KBM-7 (cell line): ENCODE data around the gene MACROD2.
"Not testable (repeated sequence)": the region's sequence is repeated elsewhere in the genome, so short reads cannot be mapped to it uniquely, and the experiment has no call there.

Source experiments
- DNase-seq: peaks from one replicate; pipeline ENCODE4 v3.0.0-alpha.2; 2015
- in situ Hi-C: fragments of 300-500 bp; cut with MboI; formaldehyde crosslinking; loops from 2 replicates; pipeline ENCODE4 v1.14.3; 2020; ENCODE audit warnings: low sequenced_read_pairs, low pct_unique_long_range_greater_than_20kb, mixed read lengths

The MACROD2 gene

GRCh38 chr20:15195378-15195777, 1200.1 kb downstream of the MACROD2 start:
- in situ Hi-C loops: no loop called here
- no peak for DNase-seq

GRCh38 chr20:15196547-15197255, 1201.4 kb downstream of the MACROD2 start:
- no peak for DNase-seq
- in situ Hi-C loops: no loop called here

GRCh38 chr20:15198017-15198416, 1202.7 kb downstream of the MACROD2 start:
- in situ Hi-C loops, DNase-seq: not testable (repeated sequence)

- DNase-seq: no peak
These were observed 1204.4 kb downstream of the MACROD2 start for GRCh38 chr20:15199698-15200097.

GRCh38 chr20:15200147-15200565, 1204.8 kb downstream of the MACROD2 start:
- in situ Hi-C loops: no loop called here
- DNase-seq: no peak

More at GRCh38 chr20:15199698-15200097, 1204.4 kb downstream of the MACROD2 start:
- in situ Hi-C loops: no loop called here

- no peak for DNase-seq
- in situ Hi-C loops: no loop called here
These were observed 1206.3 kb downstream of the MACROD2 start for GRCh38 chr20:15201602-15202001.

GRCh38 chr20:15204234-15204633, 1208.9 kb downstream of the MACROD2 start:
- DNase-seq: no peak
- in situ Hi-C loops: no loop called here

GRCh38 chr20:15205028-15205427, 1209.7 kb downstream of the MACROD2 start:
- in situ Hi-C loops: no loop called here
- no peak for DNase-seq

GRCh38 chr20:15205719-15206118, 1210.4 kb downstream of the MACROD2 start:
- DNase-seq: no peak
- in situ Hi-C loops: no loop called here

- in situ Hi-C loops: no loop called here
These were observed 1214.2 kb downstream of the MACROD2 start for GRCh38 chr20:15209537-15209936.

GRCh38 chr20:15214051-15214450, 1218.7 kb downstream of the MACROD2 start:
- in situ Hi-C loops: no loop called here
- DNase-seq: no peak

More at GRCh38 chr20:15209537-15209936, 1214.2 kb downstream of the MACROD2 start:
- DNase-seq: no peak

GRCh38 chr20:15220009-15220656, 1224.8 kb downstream of the MACROD2 start:
- no peak for DNase-seq
- in situ Hi-C loops: no loop called here

GRCh38 chr20:15220778-15221565, 1225.7 kb downstream of the MACROD2 start:
- in situ Hi-C loops: no loop called here

GRCh38 chr20:15222502-15223330, 1227.4 kb downstream of the MACROD2 start:
- in situ Hi-C loops: no loop called here
- no peak for DNase-seq

More at GRCh38 chr20:15220778-15221565, 1225.7 kb downstream of the MACROD2 start:
- no peak for DNase-seq

GRCh38 chr20:15224199-15224598, 1228.9 kb downstream of the MACROD2 start:
- in situ Hi-C loops: no loop called here
- DNase-seq: no peak

- no peak for DNase-seq
- in situ Hi-C loops: no loop called here
These were observed 1231.8 kb downstream of the MACROD2 start for GRCh38 chr20:15227102-15227501.

GRCh38 chr20:15232243-15232642, 1236.9 kb downstream of the MACROD2 start:
- DNase-seq: no peak
- in situ Hi-C loops: no loop called here

GRCh38 chr20:15235471-15236198, 1240.3 kb downstream of the MACROD2 start:
- no peak for DNase-seq
- in situ Hi-C loops: no loop called here
